Measurements from ENCODE around the gene WDR4. TPM values are rescaled to one million over a fixed set of nuclear protein-coding genes. Genes with fewer than 3 reads are reported as not detected.
A peak's percentile ranks its signal among the peaks of the same experiment; 100 is the strongest.

The WDR4 gene
- total RNA-seq, 6 experiments from 2014 or later = 6.3 to 10.5 (median 8.0) TPM

GRCh38 chr21:42900446-42900845 lies 21.1 kb upstream of the WDR4 start:
- Histone ChIP-seq H3K36me3 (peaks cover 0 to 63% (median 17%) of the 10 kb centered on the region in 4 donors), H3K27me3 (no peaks in the 10 kb centered on the region), H3K4me3 (no peak overlapping the region), H3K4me1 (no peaks in the 10 kb centered on the region), H3K9me3 (no peaks in the 10 kb centered on the region), H3K27ac (no peak overlapping the region)
- intact Hi-C loops (cut with DNase I) = no loop called here
- WGBS (ENCODE audit: insufficient coverage, low coverage, low lambda C conversion rate, missing lambda C conversion rate) = 48% methylated on average over 2 of the region's 4 CpGs
- TF ChIP-seq CTCF (IDR thresholded peaks at IDR 0.05) (no peak), POLR2A (IDR thresholded peaks at IDR 0.05) (no peak)
- DNase-seq (no peak), ATAC-seq (no peak)

GRCh38 chr21:42892931-42893755 lies 13.8 kb upstream of the WDR4 start, which contains the start of gene NDUFV3:
TSS of gene NDUFV3 (plus strand) at chr21:42893309. CDS start at chr21:42893334, 25 bp downstream.
- ATAC-seq (peak; percentile 96 to 98 (median 96)), DNase-seq (peak; percentile 100)
- peaks cover 0 to 15% (median 6%) of the 10 kb centered on the region in 4 donors for H3K36me3 ChIP-seq
- H3K9me3 ChIP-seq = no peaks in the 10 kb centered on the region
- peaks cover 0 to 5% (median 0%) of the 10 kb centered on the region in 4 donors for H3K4me1 ChIP-seq
- 0% methylated on average over 11 of the region's 87 CpGs for WGBS (ENCODE audit: insufficient coverage, low coverage, low lambda C conversion rate, missing lambda C conversion rate)
- intact Hi-C loops (cut with DNase I) = no loop called here
- TF ChIP-seq POLR2A (IDR thresholded peaks at IDR 0.05) (peak; percentile 97), CTCF (IDR thresholded peaks at IDR 0.05) (peak in 1 of 4 donors; percentile 9)
- H3K4me3 ChIP-seq = peak within 1 kb of the TSS; percentile 81 to 95 (median 83)
- H3K27me3 ChIP-seq = no peaks in the 10 kb centered on the region
- H3K27ac ChIP-seq = peak within 1 kb of the TSS; percentile 86 to 90 (median 89)

DNA sequence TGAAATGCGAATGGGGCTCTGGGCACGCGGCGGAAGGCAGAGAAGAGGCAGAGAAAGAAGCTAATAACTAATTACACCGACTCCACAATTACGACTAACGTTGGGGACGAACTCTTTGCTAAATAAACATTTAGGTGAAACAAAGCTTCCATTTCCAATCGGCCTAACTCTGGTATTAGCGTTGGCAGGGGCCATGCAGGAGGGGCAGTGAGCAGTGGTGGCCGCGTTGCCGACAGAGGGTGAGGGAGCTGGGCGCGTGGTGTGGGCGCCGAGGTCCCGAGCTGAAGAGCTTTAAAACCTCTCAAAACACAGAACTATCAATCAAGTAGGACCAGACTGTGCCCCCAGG lies 13.2 kb upstream of the WDR4 start:
- H3K27me3 ChIP-seq = no peaks in the 10 kb centered on the region
- peaks cover 0 to 5% (median 0%) of the 10 kb centered on the region in 4 donors for H3K4me1 ChIP-seq
- H3K9me3 ChIP-seq = no peaks in the 10 kb centered on the region
- 9% methylated on average over 18 of the region's 18 CpGs for WGBS (ENCODE audit: insufficient coverage, low coverage, low lambda C conversion rate, missing lambda C conversion rate)
- peaks cover 0 to 9% (median 4%) of the 10 kb centered on the region in 4 donors for H3K36me3 ChIP-seq
- peak in 3 of 4 donors; percentile 25 to 51 (median 35) for ATAC-seq
- peak overlapping the region; percentile 86 to 89 (median 88) for H3K27ac ChIP-seq
- DNase-seq = no peak
- TF ChIP-seq POLR2A (IDR thresholded peaks at IDR 0.05) = no peak
- TF ChIP-seq CTCF (IDR thresholded peaks at IDR 0.05) = no peak
- intact Hi-C loops (cut with DNase I) = no loop called here
- peak overlapping the region; percentile 81 to 95 (median 83) for H3K4me3 ChIP-seq

- H3K27ac ChIP-seq = no peak overlapping the region
- DNase-seq = no peak
Observed at GRCh38 chr21:42887326-42887725, 8.0 kb upstream of the WDR4 start.

More at GRCh38 chr21:42887326-42887725, 8.0 kb upstream of the WDR4 start:
- intact Hi-C loops (cut with DNase I) = no loop called here
- H3K4me3 ChIP-seq = no peak overlapping the region
- TF ChIP-seq CTCF (IDR thresholded peaks at IDR 0.05) (no peak), POLR2A (IDR thresholded peaks at IDR 0.05) (no peak)
- 93% methylated on average over 5 of the region's 5 CpGs for WGBS (ENCODE audit: insufficient coverage, low coverage, low lambda C conversion rate, missing lambda C conversion rate)
- no peaks in the 10 kb centered on the region for H3K9me3 ChIP-seq
- no peaks in the 10 kb centered on the region for H3K27me3 ChIP-seq
- H3K36me3 ChIP-seq = no peaks in the 10 kb centered on the region
- no peak for ATAC-seq
- H3K4me1 ChIP-seq = peaks cover 0 to 2% (median 0%) of the 10 kb centered on the region in 4 donors
